ENCODE results near the gene CCDC87.

DNA sequence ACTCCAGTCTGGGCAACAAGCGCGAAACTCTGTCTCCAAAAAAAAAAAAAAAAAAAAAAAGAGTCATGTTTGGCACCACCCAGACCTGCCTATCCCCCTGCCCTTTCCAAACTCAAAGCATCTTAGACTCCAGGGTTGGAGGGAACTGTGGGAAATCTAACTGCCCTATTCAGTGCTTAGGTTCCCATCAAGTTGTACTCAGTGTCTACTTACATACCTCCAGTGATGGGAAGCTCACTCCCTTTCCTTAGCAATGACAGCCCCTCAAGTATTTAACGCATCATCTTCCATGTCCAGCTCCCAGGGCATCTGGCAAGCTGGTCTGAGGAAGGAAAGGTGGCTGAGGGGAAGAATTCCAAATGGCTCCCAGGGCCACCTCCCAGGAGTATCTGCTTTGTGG, 43.2 kb downstream of the CCDC87 start:
- no peak for TF ChIP-seq EP300 (IDR thresholded peaks at IDR 0.05; ENCODE audit: borderline replicate concordance in 1 of 2, low read depth in 2 of 2, low read length in 2 of 2)
- TF ChIP-seq, protein P1, sequence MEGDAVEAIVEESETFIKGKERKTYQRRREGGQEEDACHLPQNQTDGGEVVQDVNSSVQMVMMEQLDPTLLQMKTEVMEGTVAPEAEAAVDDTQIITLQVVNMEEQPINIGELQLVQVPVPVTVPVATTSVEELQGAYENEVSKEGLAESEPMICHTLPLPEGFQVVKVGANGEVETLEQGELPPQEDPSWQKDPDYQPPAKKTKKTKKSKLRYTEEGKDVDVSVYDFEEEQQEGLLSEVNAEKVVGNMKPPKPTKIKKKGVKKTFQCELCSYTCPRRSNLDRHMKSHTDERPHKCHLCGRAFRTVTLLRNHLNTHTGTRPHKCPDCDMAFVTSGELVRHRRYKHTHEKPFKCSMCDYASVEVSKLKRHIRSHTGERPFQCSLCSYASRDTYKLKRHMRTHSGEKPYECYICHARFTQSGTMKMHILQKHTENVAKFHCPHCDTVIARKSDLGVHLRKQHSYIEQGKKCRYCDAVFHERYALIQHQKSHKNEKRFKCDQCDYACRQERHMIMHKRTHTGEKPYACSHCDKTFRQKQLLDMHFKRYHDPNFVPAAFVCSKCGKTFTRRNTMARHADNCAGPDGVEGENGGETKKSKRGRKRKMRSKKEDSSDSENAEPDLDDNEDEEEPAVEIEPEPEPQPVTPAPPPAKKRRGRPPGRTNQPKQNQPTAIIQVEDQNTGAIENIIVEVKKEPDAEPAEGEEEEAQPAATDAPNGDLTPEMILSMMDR (IDR thresholded peaks at IDR 0.05; ENCODE audit: control extremely low read depth in 1 of 3, insufficient read depth in 1 of 3, low read depth in 1 of 3, low read length in 3 of 3) = no peak
- no peak for TF ChIP-seq POLR2A (IDR thresholded peaks at IDR 0.05; ENCODE audit: control extremely low read depth in 1 of 2, low read depth in 2 of 2, low read length in 2 of 2)
- TF ChIP-seq GABPA (IDR thresholded peaks at IDR 0.05; ENCODE audit: borderline replicate concordance, insufficient read depth, low read length) = no peak
- TF ChIP-seq GTF2F1 (IDR thresholded peaks at IDR 0.05; ENCODE audit: borderline replicate concordance, low read depth, low read length) = no peak
